ENCODE data around the gene LSM2.
"Not testable (repeated sequence)": the region's sequence is repeated elsewhere in the genome, so short reads cannot be mapped to it uniquely, and the experiment has no call there.

LSM2 gene

DNA sequence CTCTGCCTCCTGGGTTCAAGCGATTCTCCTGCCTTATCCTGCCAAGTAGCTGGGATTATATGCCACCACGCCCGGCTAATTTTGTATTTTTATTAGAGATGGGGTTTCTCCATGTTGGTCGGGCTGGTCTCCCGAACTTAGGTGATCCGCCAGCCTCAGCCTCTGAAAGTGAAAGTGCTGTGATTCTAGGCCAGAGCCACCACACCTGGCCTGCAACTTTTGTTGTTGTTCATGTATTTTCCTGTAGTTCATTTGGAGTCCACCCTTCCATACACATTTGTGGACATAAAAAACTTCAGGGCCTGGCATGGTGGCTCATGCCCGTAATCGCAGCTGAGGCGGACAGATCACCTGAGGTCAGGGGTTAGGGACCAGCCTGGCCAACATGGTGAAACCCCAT lies 35.3 kb upstream of the LSM2 start:
- Histone ChIP-seq H3K4me2 (ENCODE audit: insufficient read depth, low read length) (no peak overlapping the region), H3K9me3 (ENCODE audit: insufficient read depth, low read length, severe bottlenecking) (no peaks in the 10 kb centered on the region), H3K27ac (ENCODE audit: low read length) (no peak overlapping the region), H3K36me3 (ENCODE audit: insufficient read depth, low read length) (peaks cover 35% of the 10 kb centered on the region), H4K20me1 (ENCODE audit: insufficient read depth, low read length) (peaks cover 24% of the 10 kb centered on the region), H3K4me3 (ENCODE audit: low read depth in 1 of 2, low read length in 2 of 2) (no peak overlapping the region), H3K79me2 (ENCODE audit: insufficient read depth, low read length) (peaks cover 24% of the 10 kb centered on the region), H3K27me3 (ENCODE audit: insufficient read depth, low read length, poor library complexity) (no peaks in the 10 kb centered on the region), H3K9ac (ENCODE audit: low read depth, low read length) (no peak overlapping the region), H3K4me1 (ENCODE audit: insufficient read depth, low read length) (peaks cover 20% of the 10 kb centered on the region), H2AFZ (ENCODE audit: low read depth, low read length) (no peak overlapping the region)
- ATAC-seq (ENCODE audit: insufficient read depth, low read depth) = peak; percentile 20; the same call in 2 of the 3 replicates
- no peak for DNase-seq
- TF ChIP-seq CTCF (IDR thresholded peaks at IDR 0.05; ENCODE audit: borderline replicate concordance, extremely low read depth, low read length, poor library complexity, severe bottlenecking) (no peak), EZH2 (IDR thresholded peaks at IDR 0.05; ENCODE audit: borderline replicate concordance, low read depth, low read length, severe bottlenecking) (no peak)

GRCh38 chr6:31839779-31840126 lies 33.0 kb upstream of the LSM2 start:
- H3K27me3 ChIP-seq (ENCODE audit: insufficient read depth, low read length, poor library complexity); H3K9me3 ChIP-seq (ENCODE audit: insufficient read depth, low read length, severe bottlenecking); H3K4me2 ChIP-seq (ENCODE audit: insufficient read depth, low read length); H2AFZ ChIP-seq (ENCODE audit: low read depth, low read length); ATAC-seq (ENCODE audit: insufficient read depth, low read depth); H3K9ac ChIP-seq (ENCODE audit: low read depth, low read length); H3K4me3 ChIP-seq (ENCODE audit: low read depth in 1 of 2, low read length in 2 of 2); DNase-seq; H3K27ac ChIP-seq (ENCODE audit: low read length): not testable (repeated sequence)
- Histone ChIP-seq H3K4me1 (ENCODE audit: insufficient read depth, low read length) (peaks cover 33% of the 10 kb centered on the region), H4K20me1 (ENCODE audit: insufficient read depth, low read length) (peaks cover 40% of the 10 kb centered on the region), H3K79me2 (ENCODE audit: insufficient read depth, low read length) (peaks cover 47% of the 10 kb centered on the region), H3K36me3 (ENCODE audit: insufficient read depth, low read length) (peaks cover 53% of the 10 kb centered on the region)

GRCh38 chr6:31838968-31839367 lies 32.2 kb upstream of the LSM2 start:
- Histone ChIP-seq H3K4me2 (ENCODE audit: insufficient read depth, low read length) (peak overlapping the region; percentile 88; the same call in 1 of the 2 replicates), H3K36me3 (ENCODE audit: insufficient read depth, low read length) (peaks cover 53% of the 10 kb centered on the region), H3K27me3 (ENCODE audit: insufficient read depth, low read length, poor library complexity) (no peaks in the 10 kb centered on the region), H3K27ac (ENCODE audit: low read length) (no peak overlapping the region), H4K20me1 (ENCODE audit: insufficient read depth, low read length) (peaks cover 40% of the 10 kb centered on the region), H3K79me2 (ENCODE audit: insufficient read depth, low read length) (peaks cover 55% of the 10 kb centered on the region), H3K4me3 (ENCODE audit: low read depth in 1 of 2, low read length in 2 of 2) (no peak overlapping the region), H3K9ac (ENCODE audit: low read depth, low read length) (no peak overlapping the region), H3K4me1 (ENCODE audit: insufficient read depth, low read length) (peaks cover 37% of the 10 kb centered on the region), H2AFZ (ENCODE audit: low read depth, low read length) (no peak overlapping the region), H3K9me3 (ENCODE audit: insufficient read depth, low read length, severe bottlenecking) (no peaks in the 10 kb centered on the region)
- TF ChIP-seq EZH2 (IDR thresholded peaks at IDR 0.05; ENCODE audit: borderline replicate concordance, low read depth, low read length, severe bottlenecking) = no peak
- no peak for TF ChIP-seq CTCF (IDR thresholded peaks at IDR 0.05; ENCODE audit: borderline replicate concordance, extremely low read depth, low read length, poor library complexity, severe bottlenecking)
- ATAC-seq (ENCODE audit: insufficient read depth, low read depth) (no peak), DNase-seq (no peak)

GRCh38 chr6:31838114-31838553 lies 31.4 kb upstream of the LSM2 start:
- Histone ChIP-seq H3K36me3 (ENCODE audit: insufficient read depth, low read length) (peaks cover 53% of the 10 kb centered on the region), H3K79me2 (ENCODE audit: insufficient read depth, low read length) (peaks cover 60% of the 10 kb centered on the region), H3K4me2 (ENCODE audit: insufficient read depth, low read length) (peak overlapping the region; percentile 88; the same call in 1 of the 2 replicates), H3K4me3 (ENCODE audit: low read depth in 1 of 2, low read length in 2 of 2) (peak overlapping the region in 1 of 2 experiments; percentile 86; a peak in 3 of 4 replicates), H4K20me1 (ENCODE audit: insufficient read depth, low read length) (peaks cover 40% of the 10 kb centered on the region), H3K4me1 (ENCODE audit: insufficient read depth, low read length) (peaks cover 45% of the 10 kb centered on the region), H3K9ac (ENCODE audit: low read depth, low read length) (peak overlapping the region; percentile 81)
- not testable (repeated sequence) for ATAC-seq (ENCODE audit: insufficient read depth, low read depth); H2AFZ ChIP-seq (ENCODE audit: low read depth, low read length); DNase-seq; H3K9me3 ChIP-seq (ENCODE audit: insufficient read depth, low read length, severe bottlenecking); H3K27me3 ChIP-seq (ENCODE audit: insufficient read depth, low read length, poor library complexity); H3K27ac ChIP-seq (ENCODE audit: low read length)

Measured in DND-41 (cell line).